WI38 (cell line): ENCODE results near the gene RNU1-1.
"Not testable (repeated sequence)": the region's sequence is repeated elsewhere in the genome, so short reads cannot be mapped to it uniquely, and the experiment has no call there.

ENCODE experiments used
- H3K4me3 ChIP-seq: 2 replicates; pipeline ENCODE4 v1.5.1; 2011; ENCODE audit warnings: low read depth, mild to moderate bottlenecking, control low read depth, low read length
- TF ChIP-seq, protein P1 (sequence below): IDR thresholded peaks from 2 replicates; pipeline ENCODE4 v1.5.1; 2012; ENCODE audit warnings: low read depth, mild to moderate bottlenecking, control low read depth, low read length

Gene RNU1-1

DNA sequence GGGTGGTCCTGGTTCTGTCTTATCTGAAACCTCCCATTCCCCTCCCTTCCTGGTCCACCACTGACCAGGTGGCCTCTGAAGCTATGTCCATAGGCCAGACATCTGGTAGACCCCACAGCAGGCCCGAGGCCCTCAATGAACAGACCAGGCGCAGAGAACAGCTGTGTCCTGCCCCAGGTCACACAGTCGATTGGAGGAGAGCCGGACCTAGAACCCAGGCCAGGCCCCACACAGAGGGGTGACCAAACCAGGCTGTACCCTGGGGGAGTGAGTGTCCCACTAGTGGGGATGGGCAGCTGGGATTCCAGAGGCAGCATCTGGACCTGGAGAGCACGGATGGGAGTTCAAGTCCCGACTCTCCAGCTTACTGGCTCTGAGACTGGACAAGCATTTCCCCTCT, 29.2 kb downstream of the RNU1-1 start:
- no peak overlapping the region for H3K4me3 ChIP-seq
- TF ChIP-seq, protein P1, sequence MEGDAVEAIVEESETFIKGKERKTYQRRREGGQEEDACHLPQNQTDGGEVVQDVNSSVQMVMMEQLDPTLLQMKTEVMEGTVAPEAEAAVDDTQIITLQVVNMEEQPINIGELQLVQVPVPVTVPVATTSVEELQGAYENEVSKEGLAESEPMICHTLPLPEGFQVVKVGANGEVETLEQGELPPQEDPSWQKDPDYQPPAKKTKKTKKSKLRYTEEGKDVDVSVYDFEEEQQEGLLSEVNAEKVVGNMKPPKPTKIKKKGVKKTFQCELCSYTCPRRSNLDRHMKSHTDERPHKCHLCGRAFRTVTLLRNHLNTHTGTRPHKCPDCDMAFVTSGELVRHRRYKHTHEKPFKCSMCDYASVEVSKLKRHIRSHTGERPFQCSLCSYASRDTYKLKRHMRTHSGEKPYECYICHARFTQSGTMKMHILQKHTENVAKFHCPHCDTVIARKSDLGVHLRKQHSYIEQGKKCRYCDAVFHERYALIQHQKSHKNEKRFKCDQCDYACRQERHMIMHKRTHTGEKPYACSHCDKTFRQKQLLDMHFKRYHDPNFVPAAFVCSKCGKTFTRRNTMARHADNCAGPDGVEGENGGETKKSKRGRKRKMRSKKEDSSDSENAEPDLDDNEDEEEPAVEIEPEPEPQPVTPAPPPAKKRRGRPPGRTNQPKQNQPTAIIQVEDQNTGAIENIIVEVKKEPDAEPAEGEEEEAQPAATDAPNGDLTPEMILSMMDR, result no peak

DNA sequence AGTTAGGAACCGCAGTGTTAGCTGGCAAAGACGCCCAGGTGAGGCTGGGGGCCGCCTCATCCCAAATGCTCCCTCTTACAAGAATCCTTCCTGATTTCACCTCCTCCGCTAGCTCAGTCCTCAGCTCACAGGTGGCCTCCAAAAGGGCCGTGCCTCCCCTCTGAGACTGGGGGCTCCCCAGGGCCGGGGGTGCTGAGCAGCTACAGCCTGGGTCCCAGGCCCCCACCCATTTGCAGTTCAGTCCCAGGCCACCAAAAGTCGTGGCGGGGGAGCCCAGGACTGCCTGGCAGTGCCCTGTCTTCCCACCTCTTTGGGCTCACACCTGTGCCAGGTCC, 29.6 kb downstream of the RNU1-1 start:
- H3K4me3 ChIP-seq, result no peak overlapping the region
- TF ChIP-seq, protein P1, result no peak

DNA sequence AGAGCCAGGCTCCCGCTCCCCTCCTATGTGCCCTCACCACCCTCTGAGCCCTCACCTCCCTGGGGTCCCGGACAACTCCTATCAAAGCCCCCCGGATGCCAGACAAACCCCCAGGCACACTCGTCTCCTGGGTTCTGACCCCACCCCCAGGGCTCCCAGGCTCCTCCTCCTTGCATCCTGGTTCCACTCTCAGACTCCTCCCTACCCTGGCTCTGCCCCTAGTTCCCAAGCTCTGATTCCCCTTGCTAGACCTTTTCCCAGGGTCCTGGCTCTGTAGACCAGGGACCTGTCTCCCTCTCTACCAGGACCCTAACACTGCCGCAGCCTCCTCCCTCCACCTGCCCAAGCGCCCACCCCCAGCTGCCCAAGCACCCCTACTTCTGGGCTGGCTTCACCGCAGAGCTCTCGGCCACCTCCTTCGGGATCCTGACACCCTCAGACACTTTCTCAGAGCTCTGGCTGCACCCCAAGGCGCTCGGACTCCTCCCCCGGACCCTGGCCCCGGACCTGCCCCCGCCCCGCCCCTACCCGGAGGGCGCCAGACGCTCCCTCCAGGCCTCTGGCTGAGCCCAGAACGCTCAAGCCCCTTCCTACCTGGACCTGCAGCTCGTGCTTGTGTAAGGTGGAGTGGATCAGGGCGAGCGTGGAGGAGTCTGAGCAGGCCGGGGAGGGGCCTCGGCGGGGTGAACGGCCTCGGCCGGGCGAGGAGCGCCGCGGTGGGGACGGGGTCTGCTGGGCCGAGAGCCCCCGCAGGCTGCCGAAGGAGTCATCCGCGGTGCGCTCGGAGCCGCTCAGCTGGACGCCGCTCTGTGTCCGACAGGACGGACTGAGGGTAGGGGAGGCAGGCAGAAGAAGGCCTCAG, 30.2 kb downstream of the RNU1-1 start:
- not testable (repeated sequence) for H3K4me3 ChIP-seq

DNA sequence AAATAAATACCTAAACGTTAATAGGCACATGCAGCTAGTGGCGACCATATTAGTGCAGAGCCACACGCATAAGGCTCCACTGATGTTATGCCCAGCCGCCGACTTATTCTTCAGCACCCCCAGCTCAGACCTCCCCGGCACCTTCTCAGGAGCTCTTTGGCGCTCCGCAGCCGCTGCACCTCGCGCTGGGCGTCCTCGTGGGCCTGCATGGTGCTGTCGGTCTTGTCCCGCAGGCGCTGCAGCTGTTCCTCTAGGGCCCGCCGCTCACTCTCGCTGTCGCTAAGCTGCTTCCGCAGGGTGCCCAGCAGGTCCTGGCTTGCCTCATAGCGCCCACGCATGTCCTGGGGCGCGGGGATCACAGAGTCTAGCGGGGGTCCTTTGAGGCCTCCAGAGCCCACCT, 30.9 kb downstream of the RNU1-1 start:
- not testable (repeated sequence) for H3K4me3 ChIP-seq

DNA sequence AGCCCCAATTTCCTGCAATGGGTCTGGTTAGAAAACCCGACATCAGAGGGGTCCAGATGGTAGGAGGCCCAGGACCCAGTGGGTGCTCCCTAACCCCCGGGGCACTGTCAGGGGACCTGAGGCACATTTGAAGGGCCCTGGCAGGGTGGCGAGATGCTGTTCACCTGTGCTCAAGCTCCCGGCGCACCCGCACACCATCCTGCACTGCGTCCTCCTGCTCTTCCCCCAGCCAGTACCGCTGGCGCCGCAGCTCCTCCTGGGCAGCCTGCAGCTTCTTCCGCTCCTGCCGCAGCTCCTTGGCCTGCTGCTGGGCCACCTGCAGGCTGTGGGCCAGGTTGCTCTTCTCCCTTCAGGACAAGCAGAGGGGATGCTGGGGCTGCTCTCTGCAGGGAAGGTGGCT, 36.0 kb downstream of the RNU1-1 start:
- H3K4me3 ChIP-seq, result no peak overlapping the region
- TF ChIP-seq, protein P1, result no peak

DNA sequence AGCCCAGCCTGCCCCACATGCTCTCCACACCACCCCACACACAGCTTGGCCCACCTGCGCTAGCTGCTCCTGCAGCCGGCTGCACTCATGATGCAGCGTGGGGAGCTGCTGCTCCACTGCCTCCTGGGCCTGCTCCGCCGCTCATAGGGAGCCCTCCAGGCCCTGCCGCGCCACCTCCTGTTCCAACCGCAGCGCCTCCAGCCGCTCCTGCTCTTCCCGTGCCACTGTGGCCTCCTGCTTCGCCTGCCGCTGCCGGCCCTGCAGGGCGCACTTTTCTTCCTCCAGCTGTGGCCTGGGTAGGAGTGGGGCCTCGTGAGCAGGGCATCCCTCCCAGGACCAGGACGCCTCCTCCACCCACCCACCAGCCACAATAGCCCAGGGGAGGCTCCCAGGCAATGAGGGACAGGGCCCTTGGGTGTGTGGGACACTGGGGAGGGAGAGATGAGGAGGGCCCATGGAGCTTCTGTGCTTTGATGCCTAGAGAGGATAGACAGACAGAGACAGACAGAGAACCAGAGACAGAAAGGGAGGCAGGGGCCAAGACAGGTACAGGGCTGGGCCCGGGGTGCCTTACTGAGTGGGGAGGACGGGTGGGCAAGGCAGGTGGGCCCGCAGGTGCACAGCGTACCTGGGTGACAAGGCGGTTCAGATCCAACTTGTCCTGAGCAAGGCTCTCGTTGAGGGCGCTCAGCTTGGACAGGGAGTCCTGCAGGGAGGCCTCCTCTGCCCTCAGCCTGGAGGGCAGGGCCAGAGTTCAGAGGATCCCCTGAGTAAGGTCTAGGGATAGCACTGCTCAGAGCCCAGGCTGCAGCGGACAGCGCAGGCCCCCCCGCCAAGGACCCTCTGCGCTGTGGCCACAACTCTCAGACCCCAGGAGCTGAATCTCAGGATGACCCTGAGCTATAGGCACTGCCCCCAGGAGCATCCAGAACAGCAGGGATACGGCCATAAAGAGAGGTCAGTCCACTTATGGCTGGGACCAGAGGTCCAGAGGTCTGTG, 38.0 kb downstream of the RNU1-1 start:
- H3K4me3 ChIP-seq, result not testable (repeated sequence)

DNA sequence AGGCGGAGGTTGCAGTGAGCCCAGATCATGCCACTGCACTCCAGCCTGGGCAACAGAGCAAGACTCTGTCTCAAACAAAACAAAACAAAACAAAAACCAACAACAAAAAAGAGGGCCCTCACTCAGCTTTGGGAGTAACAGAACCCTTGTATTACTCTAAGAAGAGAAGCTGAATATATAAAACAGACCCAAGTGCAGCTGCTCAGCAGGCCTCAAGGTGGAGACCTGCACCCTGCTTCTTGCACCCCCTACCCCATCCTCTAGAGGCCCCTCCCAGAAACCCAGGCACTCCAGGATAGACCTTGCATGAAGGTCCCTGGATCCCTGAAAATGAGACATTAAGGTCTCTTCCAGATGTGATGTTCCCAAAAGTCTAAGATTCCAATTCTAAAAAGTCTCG, 39.2 kb downstream of the RNU1-1 start:
- not testable (repeated sequence) for H3K4me3 ChIP-seq

DNA sequence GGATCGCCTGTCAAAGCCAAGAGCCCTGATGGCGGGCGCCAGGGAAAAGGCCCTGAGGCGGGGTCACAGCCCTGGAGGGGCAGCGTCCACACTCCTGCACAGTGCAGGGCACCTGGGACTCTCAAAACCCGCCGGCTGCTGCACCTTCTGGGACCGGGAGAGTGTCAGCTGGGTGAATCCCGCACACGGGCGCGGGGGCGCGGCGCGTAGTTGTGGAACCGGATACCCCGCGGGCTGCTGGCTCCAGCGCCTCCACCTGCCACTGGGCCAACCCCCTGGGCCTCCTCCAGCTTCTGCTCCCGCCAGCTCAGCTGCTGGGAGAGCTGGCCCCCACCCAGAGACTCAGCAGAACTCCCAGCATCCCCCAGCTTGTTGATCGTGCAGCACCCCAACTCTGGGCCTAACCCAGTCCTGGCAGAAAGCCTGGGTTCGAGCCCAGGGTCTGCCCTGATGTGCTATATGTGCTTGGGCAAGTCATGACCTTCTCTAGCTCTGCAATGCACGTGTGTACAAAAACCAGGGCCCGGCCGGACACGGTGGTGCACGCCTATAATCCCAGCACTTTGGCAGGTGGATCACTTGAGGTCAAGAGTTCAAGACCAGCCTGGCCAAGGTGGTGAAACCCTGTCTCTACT, 39.8 kb downstream of the RNU1-1 start:
- no peak overlapping the region for H3K4me3 ChIP-seq
- TF ChIP-seq, protein P1, result no peak

DNA sequence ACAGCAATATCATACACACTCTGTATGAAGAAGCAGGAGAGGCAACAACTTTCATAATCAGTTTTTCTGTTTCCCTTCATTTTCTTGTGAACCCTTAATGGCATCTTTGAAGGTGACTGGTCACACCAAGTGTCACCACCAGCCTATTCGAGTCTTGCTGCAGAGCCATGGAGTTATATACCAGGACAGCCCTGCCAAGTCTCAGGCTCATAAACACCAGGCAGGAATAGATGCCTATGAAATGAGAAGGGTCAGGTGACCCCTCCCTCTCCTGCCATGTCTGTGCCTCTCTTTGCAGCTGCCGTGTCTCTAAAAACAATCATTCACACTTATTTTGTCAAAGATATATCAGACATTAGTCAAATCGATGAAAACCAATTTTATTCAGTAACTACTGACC, 45.5 kb downstream of the RNU1-1 start:
- H3K4me3 ChIP-seq, result no peak overlapping the region
- TF ChIP-seq, protein P1, result no peak
